Pulmonary artery endothelial cell (primary cell): Measurements from ENCODE around the gene ACSL1. TPM values are rescaled to one million over a fixed set of nuclear protein-coding genes. Genes with fewer than 3 reads are reported as not detected.
"Not testable (repeated sequence)": the region's sequence is repeated elsewhere in the genome, so short reads cannot be mapped to it uniquely, and the experiment has no call there.

ENCODE experiments used
- DNase-seq: peaks from one replicate; pipeline ENCODE4 v3.0.0-alpha.2; 2011; ENCODE audit warnings: low read depth, low spot score
- total RNA-seq: library from RNA; depleted of rRNA; stranded (reverse); fragments of >200 nt; gene quantifications from 2 replicates; pipeline ENCODE4 v1.2.3, GENCODE V29; 2014

Gene ACSL1
- total RNA-seq, 1 donor from 2014 or later, result 33.2 TPM

DNA sequence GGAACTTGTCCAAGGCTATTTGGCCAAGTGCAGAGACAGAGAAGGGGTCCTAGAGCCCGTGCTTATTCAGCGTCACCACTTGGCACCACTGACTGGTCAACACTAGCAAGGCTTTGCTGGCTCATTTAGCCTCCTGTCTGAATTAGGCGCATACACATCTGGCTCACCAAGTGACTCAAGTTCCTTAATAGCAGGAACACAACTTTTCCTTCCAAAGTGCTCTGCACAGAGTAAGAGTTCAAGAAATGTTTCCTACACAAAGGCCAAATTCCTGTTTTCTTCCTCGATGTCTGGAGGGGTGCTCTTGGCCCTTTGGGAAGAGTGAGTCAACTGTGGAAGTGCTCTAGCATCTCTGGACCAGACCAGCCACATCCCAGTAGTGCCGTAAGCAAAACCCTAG is 65.1 kb downstream of the ACSL1 start:
- no peak for DNase-seq

DNA sequence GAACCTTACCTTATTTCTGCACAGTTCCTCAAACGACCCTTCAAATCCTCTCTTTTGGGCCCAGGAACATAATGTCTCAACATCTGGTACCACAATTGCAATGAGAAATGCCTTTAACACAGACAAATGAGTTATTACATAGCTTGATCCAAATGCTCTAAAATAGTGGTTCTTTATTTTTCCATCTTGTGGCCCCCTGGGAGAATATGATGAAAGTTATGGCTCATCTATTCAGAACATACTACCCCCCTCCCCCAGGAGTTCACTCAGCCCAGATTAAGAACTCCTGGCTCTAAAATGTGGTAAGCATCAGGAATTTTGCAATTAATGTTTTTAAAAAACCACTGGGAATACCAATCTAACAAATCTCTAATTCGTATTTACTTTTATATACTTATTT is 68.0 kb downstream of the ACSL1 start:
- no peak for DNase-seq

DNA sequence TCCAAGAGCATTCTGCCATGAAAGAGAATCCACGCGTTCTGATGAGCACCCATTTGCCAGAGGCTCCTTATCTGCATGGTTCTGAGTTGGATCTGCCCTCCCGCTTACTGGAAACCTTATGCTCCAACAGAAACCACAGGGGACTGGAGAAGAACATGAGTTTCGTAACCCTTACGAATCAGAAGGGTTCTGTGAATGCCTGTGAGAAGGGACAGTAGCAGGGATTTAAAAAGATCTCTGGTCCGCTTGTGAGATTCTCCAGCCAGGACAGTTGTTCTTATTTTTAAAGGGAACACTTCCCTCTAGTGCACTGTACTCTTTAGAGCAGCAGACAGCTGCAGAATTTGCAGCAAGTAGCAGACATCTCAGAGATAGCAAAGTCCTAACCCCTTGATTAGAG is 69.4 kb downstream of the ACSL1 start:
- DNase-seq, result no peak

DNA sequence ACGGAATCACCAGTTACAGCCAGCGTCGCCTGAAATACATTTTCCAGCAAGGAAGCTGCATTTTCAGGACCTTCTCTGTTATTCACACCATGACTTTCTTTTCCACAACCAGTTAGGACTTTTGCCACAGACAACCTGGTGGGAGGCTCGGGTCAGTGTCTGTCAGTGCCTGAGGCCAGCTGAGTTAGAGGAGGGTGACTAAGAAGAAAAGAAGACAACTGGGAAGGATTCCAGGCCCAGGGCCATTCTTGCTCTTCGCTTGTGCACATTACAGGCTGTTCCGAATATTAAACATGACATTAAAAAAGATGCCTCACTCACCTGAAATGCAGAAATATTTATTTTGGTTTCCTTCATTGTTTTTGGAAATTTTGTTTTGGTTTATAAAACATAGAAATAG is 70.5 kb downstream of the ACSL1 start:
- DNase-seq, result no peak

DNA sequence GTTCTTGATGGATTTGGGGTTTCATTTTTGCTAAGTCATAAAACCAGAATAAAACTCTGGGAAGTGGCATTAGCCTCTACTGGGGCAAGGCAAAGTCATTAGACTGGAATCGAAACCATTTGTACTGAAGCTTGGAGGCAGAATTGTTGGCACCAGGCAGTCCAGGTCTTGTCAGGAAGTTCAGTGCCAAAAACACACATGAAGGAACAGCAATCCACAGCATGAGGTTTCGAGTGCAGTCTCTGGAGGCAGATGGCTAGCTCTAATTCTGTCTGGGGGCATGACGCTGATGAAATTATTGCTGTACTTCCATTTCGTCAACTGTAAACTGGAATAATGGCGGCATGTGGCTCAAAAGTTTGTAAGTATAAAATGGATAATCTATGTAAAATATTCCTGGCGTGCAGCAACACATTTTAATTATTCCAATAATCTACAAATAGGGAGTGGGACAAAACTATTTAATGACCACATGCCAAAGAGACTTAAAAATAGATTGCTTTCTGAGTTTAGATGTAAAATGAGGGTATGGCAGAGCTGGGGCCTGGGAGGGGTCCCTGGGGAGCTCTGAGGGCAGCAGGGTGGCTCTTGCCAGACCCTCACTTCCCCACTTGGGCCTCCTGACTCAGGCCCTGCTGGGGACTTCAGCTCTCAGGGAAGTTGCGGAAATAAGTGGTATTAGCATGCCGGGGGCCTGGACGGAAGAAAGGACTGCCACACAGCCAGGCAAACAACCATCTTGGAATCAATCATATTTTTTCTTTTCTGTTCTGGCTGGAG is 73.1 kb downstream of the ACSL1 start:
- DNase-seq, result no peak

GRCh38 chr4:184751585-184751956 is 74.2 kb downstream of the ACSL1 start:
- no peak for DNase-seq

GRCh38 chr4:184750926-184751584 is 74.7 kb downstream of the ACSL1 start:
- DNase-seq, result no peak

DNA sequence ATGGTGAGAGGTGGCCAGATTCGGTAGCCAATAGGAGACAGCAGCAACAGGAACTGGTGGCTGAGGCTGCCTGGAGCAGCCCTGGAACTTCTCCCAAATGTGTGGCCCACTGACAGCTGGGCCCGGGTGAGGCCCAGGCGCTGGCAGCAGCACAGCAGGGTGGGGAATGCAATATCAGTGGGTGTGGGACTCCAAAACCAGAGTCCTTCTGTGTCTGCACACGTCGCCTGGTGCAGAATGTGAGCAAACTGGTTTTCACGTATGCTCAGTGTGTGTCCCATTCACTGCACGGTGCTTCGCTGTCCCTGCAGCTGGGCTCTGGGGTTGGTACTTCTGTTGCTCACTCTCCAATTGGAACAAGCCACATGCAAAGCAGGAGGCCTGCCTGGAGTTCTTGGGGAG is 77.5 kb downstream of the ACSL1 start:
- no peak for DNase-seq

DNA sequence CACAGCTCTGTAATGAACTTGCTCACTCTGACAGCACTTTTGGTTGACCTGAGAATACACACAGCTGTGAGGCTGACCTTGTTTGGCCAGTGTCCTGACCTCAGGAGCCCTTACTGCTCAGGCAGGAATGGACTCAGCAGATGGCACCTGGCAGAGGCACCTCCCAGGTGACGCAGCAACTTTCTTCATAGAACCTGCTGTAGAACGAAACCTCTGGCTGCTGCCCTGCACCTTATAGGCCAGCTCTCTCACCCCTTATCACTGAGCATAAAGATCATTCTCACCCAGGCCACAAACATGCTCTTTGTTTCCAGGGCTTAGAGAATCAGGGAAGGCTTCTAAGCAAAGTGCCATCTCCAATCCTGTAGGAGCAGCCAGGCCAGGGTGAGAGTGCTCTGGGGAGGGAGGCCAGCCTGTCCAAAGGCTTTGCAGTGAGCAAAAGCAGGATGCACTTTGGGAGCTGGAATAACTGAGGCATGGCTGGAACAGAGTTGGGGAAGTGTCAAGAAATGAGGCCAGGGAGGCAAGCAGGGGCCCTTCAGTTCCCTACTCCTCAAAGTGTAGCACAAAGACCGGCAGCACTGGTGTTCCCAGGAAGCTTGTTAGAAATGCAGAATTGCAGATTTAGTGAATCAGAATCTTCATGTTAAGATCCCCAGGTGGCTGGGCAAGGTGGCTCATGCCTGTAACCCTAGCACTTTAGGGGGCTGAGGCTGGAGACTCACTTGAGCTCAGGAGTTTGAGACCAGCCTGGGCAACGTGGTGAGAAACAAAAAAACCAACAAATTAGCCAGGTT is 78.5 kb downstream of the ACSL1 start:
- no peak for DNase-seq

DNA sequence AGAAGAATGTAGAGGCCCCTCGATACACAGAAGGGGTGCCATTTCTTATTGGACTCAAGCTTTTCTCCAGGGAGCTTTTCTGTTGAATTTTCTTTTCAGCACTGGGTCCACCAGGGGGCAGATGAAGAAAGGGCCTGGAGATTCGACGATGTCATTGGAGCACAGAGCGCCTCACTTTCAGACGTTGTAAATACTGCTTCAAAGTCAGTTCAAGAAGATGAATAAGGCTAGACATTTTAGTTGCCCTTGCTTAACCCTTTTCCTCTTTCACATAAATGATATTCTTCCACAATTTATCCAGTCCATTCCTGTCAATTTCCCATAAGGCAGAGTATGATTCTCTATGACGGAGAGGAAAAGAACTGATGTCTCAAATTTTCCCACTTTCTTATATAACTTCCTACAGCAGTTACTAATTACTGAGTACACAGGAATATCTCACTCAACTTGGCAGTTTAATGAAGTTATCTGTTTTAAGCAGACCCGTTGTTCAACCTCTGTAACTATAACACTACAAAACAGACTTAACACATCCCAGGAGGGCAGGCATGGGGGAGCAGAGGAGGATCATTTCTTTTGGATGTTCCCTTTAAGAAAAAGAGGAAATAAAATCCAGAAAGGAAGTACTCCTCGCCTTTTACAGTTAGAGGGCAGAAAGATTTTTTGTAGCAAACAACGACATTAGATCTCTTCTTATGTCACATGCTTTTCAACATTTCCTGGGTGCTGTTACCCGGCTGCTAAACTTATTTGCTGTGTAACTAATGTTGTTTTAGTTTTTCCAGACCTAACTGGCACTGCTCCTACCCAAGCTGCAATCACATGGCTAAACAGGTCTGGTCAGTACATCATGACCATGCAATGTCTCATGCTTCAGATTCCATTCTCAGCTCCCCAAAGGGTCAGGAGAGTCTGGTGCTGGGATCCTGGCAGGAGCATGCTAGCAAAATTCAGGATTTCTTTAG is 79.7 kb downstream of the ACSL1 start:
- peak; percentile 19 for DNase-seq

- no peak for DNase-seq
Observed at GRCh38 chr4:184744236-184744635, 81.5 kb downstream of the ACSL1 start.

DNA sequence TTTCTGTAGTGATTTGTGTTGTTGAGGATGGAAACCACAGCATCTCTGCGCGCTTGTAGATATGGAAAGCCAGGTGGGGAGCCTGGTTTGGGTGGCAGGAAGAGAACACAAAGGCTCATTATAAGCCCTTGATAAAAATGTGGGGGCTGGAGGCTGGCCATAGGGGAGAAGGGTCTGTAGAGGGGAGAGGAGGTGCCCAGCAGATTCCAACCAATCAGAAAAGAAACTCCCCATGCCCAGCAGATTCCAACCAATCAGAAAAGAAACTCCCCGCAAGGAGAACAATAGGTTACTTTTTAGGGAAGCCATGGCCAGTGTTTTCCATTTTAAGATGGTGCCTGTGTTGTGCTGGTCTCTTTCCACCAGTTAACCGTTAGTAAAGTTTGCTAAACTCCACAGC is 82.1 kb downstream of the ACSL1 start:
- DNase-seq, result no peak

DNA sequence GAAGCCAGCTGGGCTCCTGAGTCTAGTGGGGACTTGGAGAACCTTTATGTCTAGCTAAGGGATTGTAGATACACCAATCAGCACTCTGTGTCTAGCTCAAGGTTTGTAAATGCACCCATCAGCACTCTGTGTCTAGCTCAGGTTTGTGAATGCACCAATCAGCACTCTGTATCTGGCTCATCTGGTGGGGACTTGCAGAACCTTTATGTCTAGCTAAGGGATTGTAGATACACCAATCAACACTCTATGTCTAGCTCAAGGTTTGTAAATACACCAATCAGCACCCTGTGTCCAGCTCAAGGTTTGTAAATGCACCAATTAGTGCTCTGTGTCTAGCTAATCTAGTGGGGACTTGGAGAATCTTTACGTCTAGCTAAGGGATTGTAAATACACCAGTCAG is 84.1 kb downstream of the ACSL1 start:
- DNase-seq, result not testable (repeated sequence)

DNA sequence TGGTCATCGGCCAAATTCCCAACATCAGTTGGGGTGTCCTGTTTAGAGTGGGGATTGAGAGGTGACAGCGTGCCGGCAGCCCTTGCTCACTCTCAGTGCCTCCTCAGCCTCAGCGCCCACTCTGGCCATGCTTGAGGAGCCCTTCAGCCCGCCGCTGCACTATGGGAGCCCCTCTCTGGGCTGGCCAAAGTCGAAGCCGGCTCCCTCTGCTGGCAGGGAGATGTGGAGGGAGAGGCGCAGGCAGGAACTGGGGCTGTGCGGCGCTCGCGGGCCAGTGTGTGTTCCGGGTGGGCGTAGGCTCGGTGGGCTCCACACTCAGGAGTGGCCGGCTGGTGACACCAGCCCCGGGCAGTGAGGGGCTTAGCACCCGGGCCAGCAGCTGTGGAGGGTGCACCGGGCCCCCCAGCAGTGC is 84.8 kb downstream of the ACSL1 start:
- no peak for DNase-seq

- DNase-seq, result not testable (repeated sequence)
Observed at GRCh38 chr4:184739575-184739974, 86.2 kb downstream of the ACSL1 start.

GRCh38 chr4:184734758-184735157 is 91.0 kb downstream of the ACSL1 start:
- no peak for DNase-seq

GRCh38 chr4:184733654-184734524 is 91.9 kb downstream of the ACSL1 start, which contains the start of gene CENPU:
Gene CENPU, minus strand, starts transcription at chr4:184734096. Its CDS starts 34 bp downstream, at chr4:184734062.
- peak; percentile 95 for DNase-seq

GRCh38 chr4:184732126-184732525 is 93.6 kb downstream of the ACSL1 start:
- no peak for DNase-seq

- DNase-seq, result no peak
Observed at GRCh38 chr4:184731056-184731455, 94.7 kb downstream of the ACSL1 start.

GRCh38 chr4:184729946-184730345 is 95.8 kb downstream of the ACSL1 start:
- DNase-seq, result no peak
